ENCODE data around the gene KCTD8.

GRCh38 chr4:44159991-44160390 lies 288.6 kb downstream of the KCTD8 start:
- no peak for TF ChIP-seq POLR2AphosphoS5 (IDR thresholded peaks at IDR 0.05; ENCODE audit: insufficient read depth, low read depth, low read length)
- TF ChIP-seq POLR2A (IDR thresholded peaks at IDR 0.05; ENCODE audit: low read depth, low read length): no peak
- no peak for TF ChIP-seq EZH2 (IDR thresholded peaks at IDR 0.05; ENCODE audit: borderline replicate concordance, low read depth, low read length, severe bottlenecking)
- no peak for TF ChIP-seq CTCF (IDR thresholded peaks at IDR 0.05; ENCODE audit: extremely low read depth in 1 of 2, insufficient read depth in 1 of 2, low read depth in 1 of 2, low read length in 2 of 2)
- no peak for TF ChIP-seq JUN (IDR thresholded peaks at IDR 0.05; ENCODE audit: borderline replicate concordance, insufficient read depth, insufficient read length, low read depth)
- no peak for TF ChIP-seq MAX (IDR thresholded peaks at IDR 0.05; ENCODE audit: insufficient read depth, insufficient read length)
- no peak for TF ChIP-seq FOS (IDR thresholded peaks at IDR 0.05; ENCODE audit: borderline replicate concordance, insufficient read depth, low read length)
- TF ChIP-seq GATA2 (IDR thresholded peaks at IDR 0.05; ENCODE audit: insufficient read depth, insufficient read length, low read depth, low read length): no peak
